Cerebellar nuclear complex (tissue), 1 donor: Measurements from ENCODE around the gene USP1.

Experiments used
- DNase-seq, 2 experiments: peaks; one replicate each; lab custom pipeline; 2025; lab: John Stamatoyannopoulos, UW

The USP1 gene

DNA sequence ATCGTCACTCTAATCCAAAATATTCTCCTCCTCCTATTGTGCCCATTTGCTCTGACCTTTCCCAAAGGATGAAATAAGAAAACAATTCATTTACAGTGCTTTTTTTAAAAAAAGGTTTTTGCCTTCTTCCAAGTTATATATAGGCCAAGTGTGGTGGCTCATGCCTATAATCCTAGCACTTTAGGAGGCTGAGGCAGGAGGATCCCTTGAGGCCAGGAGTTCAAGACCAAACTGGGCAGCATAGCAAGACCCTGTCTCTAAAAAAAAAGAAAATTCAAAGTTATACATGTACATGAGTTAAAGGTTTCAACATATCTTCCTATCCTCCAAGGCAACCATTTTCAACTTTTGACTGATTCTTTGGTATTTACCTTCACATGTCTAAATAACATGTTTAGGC, 10.1 kb upstream of the USP1 start:
- no peak for DNase-seq

DNA sequence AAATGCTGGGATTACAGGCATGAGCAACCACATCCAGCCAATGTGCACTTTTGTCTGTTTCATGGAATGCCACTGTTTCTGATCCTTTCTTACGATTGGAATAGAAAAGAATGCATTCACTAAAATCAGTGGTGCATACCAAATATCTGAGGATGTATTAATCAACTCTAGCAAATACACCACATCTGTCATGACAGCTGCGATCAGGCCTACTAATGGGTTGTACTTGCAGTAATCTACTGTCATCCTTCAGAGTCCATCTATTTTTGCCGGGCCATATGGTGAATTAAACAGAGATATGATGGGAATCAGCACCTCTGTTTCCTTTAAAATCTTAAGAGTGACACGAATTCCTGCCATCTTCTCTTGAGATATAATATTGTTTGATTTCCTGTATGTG, 8.5 kb upstream of the USP1 start:
- DNase-seq = no peak

DNA sequence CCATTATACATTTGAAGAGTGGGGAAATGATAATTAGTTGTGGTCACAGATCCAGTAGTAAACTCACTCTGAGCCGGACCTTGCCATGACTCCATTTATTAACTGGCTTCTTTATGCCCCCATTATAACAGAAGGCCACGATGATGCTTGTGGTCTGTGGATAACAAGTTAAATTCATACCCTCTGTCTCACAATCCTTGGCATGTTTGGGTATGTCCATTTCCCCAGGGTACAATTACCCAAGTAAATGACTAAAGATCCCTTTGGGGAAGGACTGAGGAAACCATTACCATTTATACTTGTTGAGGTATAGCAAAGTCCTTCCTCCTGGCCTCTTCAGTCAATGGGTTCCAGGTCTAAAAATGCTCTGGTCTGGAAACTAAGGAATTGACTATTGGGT, 7.3 kb upstream of the USP1 start:
- no peak for DNase-seq

DNA sequence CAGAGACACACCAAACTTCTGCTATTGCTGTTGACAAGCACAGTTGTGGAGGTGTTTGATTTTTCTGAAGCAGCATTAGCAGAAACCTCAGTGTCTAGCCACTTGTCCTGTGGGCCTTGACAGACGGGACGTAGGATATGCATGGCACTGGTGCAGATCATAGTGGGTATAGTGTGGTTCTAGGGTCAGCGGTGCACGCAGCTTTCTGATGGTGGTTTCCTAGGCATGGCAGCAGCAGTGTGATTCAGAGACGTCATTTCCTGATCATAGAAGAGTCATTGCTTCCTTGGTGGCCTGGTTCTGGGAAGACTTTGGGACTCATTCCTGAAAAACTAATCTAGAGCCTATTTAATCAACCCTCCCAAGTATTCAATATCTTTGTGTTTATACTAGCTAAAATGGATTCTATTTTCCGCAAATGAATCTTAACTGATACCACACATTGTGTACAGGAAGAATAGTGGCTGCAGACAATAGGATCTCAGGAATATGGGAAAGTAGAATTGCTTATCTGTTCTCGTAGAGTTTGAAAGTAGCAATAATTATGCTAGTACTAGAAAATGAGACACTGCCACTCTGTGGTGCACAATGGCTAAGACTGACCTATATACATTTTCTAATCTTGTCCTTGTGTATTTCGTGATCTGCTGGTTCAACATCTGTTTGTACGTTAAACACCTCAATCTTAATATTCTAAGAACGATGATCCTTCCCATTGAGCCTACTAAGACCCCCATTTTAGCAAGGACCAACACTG, 2.8 kb upstream of the USP1 start:
- DNase-seq = no peak

DNA sequence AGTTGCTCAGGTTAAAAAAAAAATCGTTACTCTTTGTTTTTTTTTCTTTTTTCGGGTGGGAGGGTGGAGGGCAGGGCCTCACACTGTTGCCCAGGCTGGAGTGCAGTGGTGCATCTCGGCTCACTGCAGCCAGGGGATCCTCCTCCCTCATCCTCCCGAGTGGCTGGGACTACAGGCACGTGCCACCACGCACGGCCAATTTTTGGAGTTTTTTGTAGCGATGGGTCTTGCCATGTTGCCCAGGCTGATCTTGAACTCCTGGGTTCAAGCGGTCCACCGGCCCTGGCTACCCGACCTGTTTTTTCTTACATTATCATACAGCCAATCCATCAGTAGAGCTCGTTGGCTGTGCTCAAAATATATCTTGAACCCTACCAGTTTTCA, 2.2 kb upstream of the USP1 start:
- no peak for DNase-seq

DNA sequence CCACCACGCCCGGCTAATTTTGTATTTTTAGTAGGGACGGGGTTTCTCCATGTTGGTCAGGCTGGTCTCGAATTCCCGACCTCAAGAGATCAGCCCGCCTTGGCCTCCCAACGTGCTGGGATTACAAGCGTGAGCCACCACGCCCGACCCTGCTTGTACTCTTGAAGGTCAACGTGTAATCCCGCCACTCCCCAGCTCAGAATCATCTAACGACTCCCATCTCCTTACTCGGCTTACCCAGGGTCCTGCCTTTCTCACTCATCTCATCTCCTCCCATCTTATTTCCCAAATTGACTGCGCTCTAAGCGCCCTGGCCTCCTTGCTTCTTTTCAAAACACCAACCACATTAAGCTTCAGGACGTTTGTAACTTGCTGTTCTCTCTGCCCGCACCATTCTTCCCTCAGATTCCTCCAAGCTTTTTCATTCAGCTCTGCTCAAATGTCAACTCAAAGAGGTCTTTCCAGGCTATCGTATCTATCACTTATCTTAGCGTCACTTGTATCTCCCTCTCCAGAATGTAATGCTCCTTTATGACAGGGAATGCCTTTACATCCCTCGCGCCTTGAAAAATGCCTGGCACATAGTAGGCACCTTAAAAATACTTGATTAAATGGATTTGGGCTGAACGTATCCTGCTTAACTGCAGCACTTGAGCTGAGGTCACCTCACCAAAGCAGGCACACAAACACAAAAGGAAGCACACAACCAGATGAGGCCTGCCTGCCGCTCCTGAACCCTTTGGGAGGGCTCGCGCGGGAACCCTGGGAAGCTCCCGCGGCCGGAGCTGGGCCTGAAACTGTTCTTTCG, 1.4 kb upstream of the USP1 start:
- no peak for DNase-seq

DNA sequence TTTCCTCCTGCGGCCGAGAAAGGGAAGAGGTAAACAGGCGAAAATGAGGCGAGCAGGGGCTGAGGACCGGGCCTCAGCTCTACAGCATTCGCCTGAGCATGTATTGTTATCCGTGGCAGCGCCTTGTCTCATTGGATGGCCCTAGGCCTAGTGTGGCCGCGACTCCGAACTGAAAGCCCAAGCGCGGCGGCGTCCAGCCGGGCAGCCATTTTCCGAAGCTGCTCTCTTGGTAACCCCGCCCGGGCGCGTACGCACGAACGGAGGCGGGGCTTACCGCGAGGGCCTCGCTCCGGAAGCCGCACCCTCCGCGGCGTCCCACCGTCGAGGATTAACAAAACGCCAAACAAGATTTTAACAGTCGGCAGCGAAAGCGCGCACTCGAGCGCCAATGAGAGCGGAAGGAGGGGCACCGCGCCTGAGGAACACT, 797 bp upstream of the USP1 start:
- no peak for DNase-seq

DNA sequence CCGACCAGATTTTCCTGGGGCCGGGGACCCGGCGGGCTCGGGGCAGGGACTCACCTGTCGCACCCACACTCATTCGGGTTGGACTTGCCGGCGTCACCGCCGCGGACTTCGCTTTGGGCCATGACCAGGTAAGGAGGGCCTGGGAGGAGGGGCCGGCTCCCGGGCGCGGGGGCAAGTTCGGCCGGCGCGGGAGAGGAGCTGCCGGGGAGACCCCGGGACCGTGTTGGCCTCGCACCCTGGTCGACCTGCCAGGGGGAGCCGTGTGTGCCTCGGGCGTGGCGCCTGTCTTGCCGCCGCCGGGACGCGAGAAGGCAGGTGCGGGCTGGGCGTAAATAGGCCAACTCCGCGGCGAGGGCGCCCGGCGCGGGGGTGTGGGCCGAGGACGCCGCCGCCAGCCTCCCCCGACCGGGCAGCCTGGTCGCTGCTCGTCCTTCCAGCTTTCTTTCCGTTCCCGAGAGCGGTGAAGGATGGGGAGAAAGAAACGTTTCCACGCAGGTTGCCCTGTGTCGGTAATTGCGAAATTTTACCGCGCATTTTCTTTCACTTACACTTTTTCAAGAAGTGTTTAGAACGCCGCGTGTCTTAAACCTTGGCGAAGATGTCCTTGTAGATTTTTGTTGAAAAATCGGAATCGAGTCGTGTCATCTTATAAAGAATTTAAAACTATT, 558 bp downstream of the USP1 start:
- DNase-seq = no peak

DNA sequence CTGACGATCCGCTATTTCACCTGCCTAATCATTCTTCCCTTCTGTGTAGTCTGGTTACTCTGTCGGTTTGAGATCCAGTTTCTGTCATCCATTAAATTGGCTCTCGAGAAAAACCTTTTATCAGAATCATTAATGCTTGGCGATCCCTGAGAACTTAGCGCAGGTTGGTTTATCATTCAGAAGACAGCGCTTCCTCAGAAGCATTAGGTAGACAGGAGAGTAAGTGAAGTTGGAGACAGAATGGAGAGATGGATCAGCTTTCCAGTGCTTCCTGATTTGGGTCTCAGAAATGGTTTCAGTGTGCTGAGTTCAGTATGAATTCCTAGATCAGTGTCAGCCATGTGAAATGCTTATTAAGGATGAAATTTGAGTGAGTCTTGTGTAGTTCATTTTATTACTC, 1.3 kb downstream of the USP1 start:
- DNase-seq = no peak

DNA sequence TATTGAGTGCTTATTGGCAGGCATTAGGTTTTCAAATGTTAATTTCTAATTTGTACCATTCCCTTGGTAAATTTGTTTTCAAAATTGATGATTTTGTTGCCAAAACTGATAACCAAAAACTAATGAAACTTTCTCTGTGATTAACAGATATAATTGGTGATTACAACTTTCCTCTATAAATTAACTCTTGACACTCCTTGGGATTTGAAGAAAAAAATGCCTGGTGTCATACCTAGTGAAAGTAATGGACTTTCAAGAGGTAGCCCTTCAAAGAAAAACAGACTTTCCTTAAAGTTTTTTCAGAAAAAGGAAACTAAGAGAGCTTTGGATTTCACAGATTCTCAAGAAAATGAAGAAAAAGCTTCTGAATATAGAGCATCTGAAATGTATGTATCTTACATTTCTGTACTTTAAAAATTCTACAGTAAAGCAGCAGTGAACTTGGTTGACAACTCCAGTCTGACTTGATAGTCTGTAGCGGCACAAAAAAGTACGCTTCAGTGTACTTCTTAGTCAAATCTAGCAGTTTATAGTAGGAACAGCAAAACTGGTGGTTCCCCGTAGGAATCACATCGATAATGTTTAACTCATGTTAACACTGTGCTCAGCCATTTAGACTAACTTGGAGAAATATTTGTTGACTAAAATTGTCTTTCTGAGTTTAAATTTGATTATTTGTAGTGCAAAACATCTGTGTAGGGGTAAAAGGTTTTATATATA, 3.0 kb downstream of the USP1 start:
- no peak for DNase-seq

DNA sequence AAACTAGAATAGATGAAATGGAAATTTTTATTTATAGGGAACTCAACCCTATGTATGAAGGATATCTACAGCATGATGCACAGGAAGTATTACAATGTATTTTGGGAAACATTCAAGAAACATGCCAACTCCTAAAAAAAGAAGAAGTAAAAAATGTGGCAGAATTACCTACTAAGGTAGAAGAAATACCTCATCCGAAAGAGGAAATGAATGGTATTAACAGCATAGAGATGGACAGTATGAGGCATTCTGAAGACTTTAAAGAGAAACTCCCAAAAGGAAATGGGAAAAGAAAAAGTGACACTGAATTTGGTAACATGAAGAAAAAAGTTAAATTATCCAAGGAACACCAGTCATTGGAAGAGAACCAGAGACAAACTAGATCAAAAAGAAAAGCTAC, 7.9 kb downstream of the USP1 start:
- no peak for DNase-seq

DNA sequence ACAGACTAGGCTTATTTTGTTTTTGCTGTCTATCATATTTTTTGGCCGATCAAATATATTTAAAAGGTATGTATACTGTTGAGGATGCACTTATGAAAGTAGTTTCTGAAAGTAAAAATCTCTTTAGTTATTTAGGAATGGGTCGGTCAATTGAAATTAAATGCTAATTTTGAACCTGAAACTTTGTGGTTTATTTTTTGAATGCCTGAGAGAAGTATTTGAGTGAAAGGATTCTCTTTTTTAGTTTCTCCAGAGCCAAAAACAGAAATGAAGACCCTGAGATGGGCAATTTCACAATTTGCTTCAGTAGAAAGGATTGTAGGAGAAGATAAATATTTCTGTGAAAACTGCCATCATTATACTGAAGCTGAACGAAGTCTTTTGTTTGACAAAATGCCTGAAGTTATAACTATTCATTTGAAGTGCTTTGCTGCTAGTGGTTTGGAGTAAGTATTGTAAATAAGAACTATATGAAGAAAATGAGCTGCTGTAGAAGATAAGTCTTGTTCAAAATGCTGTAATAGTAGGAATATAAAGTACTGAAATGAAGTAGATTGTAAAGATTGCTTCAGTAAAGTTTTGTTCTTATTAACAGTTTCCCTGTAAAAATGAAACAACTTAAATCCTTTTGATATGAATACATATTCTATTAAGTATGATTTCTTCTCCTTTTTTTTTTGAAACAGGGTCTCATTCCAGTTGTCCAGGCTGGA, 11.5 kb downstream of the USP1 start:
- no peak for DNase-seq

DNA sequence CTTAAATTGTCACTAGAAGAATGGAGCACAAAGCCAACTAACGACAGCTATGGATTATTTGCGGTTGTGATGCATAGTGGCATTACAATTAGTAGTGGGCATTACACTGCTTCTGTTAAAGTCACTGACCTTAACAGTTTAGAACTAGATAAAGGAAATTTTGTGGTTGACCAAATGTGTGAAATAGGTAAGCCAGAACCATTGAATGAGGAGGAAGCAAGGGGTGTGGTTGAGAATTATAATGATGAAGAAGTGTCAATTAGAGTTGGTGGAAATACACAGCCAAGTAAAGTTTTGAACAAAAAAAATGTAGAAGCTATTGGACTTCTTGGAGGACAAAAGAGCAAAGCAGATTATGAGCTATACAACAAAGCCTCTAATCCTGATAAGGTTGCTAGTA, 13.5 kb downstream of the USP1 start:
- DNase-seq = no peak

DNA sequence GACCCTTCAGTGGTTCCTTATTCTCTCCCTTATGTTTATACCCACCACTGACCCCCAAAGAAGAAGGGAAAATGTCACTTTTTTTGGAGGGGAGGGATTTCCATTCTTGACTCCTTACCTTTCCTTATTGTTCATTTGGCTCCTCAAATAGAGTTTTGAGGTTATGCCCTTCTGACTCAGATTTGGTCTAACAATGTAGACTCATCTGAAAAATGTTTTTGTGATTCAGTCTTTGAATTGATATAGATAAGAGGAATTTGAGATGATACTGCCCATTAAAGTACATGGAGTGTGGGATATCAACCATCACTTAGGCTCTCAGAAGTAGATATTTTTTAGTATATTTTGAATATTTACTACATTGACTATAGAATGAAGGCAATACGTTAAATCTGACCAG, 16.1 kb downstream of the USP1 start:
- no peak for DNase-seq

DNA sequence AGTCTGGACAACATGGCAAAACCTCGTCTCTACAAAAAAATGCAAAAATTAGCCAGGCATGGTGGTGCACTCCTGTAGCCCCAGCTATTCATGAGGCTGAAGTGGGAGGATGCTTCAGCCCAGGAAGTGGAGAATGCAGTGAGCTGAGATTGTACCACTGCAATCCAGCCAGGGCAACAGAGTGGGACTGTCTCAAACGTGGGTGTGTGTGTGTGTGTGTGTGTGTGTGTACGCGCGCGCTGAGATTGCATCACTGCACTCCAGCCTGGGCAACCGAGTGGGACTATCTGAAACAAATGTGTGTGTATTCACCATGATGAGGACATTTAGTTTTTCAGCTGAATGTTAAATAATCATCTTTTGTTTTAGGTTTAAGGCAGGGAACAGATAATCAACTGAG, 21.1 kb downstream of the USP1 start:
- DNase-seq = no peak

DNA sequence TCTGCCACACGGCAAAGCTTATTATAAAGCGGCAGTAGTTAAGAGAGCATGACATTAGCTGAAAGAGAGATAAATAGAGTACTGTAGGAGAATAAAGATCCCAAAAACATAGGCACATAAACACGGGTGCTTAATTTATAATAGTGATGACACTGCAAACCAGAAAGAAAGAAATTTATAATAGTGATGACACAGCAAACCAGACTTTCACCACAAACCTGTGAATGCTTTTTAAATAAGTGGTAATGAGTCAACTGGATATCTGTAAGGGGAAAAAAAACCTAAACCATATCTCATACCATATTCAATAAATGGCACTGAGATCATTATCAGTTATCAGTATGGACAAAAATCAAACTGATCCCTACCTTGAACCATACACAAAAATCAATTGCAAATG, 25.5 kb downstream of the USP1 start:
- no peak for DNase-seq

DNA sequence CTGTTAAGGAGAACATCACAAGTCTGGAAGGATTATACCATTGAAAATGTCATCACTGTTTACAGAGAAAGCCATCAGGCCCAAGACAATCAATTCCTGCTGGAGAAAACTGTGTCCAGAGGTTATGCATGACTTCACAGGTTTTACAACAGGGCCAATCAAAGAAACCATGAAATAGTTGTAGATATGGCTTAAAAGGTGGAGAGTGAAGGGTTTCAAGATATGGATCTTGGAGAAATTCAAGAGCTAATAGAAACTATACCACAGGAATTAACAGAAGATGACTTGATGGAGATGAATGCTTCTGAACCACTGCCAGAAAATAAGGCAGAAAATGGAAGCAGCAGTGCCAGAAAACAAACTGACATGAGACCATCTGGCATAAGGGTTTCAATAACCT, 30.2 kb downstream of the USP1 start:
- DNase-seq = no peak

DNA sequence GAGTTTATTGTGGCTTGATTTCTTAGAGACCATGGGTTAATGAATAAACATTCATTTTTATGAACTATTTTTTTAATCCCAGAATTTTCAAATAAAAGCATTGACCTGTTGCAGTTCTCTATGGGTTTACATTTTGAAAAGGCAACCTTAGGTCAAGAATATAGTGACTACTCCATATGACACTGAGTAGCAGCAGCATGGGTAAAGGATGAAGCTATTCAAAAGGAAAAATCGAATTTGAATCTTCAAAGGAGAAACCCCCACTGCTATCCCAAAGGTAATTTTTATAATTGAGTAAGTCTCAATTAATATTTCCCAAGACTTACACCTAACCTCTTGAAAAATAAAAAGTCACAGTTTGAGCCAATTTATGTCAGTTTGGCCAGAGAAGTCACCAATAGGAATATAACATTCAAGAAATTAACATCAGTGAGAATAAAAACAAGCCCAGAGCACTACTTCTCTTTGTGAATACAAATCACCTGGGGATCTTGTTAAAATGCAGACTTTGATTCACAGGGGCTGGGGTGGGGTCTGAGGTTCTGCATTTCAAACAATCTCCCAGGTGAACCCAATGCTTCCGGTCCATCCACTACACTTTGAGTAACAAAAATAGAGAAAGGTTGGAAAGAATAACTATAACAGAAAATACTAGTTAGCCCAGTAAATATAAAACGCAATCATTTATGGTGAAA, 39.8 kb downstream of the USP1 start:
- DNase-seq = no peak

DNA sequence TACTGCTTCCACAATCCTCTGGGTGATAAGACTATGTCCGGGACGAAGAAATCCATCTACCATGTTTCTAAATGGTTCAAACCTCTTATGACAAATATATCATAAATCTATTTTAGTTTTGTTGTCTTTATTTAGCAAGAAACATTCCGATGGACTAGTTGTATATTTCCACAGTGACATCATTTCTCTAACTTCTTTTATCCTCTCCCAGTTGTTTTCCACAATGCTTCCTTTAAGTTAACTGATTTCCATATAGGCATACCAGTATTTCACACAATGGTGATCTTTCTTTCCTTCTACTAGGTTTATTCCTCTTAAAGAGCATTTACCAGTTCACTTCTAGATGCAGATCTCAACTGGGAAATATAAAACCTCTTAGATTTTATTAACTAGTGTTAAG, 44.8 kb downstream of the USP1 start:
- no peak for DNase-seq

DNA sequence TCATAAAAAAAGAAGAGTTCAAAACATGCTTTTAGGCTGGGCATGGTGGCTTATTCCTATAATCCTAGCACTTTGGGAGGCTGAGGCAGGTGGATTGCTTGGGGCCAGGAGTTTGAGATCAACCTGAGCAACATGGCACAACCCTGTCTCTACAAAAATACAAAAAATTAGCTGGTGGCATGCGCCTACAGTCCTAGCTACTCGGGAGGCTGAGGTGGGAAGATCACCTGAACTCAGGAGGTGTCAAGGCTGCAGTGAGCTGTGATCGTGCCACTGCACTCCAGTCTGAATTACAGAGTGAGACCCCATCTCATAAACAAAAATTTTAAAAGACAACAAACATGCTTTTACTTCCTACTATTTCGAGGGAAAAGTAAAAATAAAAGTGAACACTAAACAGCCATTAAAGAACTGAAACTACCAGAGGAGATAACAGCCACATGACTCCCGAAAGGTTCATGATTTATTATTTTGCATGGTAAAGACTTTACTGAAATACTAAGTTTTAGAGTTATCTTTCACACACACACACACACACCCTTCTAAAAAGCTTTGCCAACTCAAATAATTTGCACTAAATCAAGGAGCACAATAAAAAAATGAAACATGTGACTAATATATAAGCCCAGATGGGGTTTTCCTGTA, 48.1 kb downstream of the USP1 start:
- no peak for DNase-seq

DNA sequence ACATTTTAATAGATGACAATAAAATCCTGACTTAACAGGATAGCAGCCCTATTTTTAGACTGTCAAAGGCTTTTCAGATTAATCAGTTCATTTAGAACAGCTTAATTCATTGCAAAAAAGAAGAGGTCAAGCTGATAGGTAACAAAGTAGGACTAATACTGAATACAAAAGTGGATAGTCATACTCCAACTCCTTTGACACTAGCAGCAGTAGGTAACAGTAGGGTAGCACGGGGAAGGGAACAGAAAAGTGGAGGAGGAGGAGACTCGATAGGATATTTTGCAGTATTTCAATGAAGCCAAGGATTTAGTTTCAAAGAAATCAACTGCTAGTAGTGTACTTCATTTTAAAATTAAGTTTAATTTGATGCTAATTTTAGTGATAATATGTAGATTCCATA, 51.1 kb downstream of the USP1 start:
- no peak for DNase-seq
